C1 segment of cervical spinal cord (tissue), 14 donors: Measurements from ENCODE around the gene VAV2.

ENCODE experiments used
- DNase-seq, 14 donors: peaks; one replicate each; lab custom pipeline; 2025; lab: John Stamatoyannopoulos, UW

Gene VAV2

DNA sequence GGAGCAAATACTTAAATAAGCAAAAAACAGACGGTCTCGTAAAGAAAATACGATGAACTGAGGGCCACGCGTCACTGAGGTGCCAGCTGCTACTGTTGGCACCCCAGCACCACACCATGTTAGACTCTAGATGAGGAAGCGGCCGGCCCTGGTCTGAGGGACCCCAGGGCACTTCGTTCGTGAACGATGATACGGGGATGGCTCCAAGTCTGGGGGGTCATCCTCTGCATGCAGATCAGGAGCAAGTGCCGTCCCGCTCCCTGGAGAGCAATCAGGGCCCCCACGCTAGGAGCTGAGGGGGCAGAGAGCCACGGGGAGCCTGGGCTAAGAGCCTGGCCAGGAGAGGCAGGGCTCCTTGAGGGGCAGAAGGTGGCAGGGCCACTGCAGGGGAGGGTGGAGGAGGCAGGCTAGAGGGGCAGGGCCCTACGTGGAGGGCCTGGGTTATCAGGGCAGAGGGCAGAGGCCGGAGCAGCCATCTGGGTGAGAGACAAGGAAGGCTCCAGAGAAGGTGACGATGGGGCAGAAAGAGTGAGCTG, 278.1 kb downstream of the VAV2 start:
- DNase-seq: no peak

DNA sequence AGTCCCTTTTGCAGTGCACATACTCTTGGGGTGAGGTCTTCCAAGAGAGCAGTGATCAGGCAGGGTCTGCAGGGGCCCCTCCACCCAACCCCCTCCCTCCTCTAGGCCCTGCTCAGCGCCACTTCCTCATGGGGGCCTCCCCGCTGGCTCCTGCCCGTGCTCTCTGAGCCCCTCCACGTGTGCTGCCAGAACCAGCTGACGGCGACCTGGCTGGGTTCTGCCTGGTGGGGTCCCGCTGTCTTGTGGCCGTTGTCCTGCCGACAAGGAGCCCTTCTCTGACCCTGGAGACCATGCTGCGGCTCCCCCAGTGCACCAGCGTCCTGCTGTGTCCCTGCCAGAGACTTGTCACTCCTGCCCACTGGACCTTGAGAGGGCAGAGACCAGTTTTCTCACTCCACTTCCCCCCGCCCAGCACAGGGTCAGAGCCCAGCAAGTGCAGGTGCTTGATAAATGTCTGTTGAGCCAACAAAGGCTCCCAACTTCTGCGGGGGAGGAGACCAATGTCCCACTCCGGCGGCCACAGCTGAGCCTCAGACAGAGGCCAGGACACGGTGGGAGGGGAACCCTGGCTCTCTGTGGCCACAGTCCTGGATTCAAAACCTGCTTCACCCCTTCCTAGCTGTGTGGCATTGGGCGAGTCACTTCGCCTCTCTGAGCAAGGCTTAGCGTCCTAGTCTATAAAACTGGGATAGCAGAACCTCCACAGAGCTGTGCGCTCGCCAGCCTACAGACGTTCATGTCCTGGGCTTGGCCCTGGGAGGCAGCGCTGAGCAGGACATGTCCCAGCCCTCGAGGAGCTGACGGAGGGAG, 278.8 kb downstream of the VAV2 start:
- no peak for DNase-seq

DNA sequence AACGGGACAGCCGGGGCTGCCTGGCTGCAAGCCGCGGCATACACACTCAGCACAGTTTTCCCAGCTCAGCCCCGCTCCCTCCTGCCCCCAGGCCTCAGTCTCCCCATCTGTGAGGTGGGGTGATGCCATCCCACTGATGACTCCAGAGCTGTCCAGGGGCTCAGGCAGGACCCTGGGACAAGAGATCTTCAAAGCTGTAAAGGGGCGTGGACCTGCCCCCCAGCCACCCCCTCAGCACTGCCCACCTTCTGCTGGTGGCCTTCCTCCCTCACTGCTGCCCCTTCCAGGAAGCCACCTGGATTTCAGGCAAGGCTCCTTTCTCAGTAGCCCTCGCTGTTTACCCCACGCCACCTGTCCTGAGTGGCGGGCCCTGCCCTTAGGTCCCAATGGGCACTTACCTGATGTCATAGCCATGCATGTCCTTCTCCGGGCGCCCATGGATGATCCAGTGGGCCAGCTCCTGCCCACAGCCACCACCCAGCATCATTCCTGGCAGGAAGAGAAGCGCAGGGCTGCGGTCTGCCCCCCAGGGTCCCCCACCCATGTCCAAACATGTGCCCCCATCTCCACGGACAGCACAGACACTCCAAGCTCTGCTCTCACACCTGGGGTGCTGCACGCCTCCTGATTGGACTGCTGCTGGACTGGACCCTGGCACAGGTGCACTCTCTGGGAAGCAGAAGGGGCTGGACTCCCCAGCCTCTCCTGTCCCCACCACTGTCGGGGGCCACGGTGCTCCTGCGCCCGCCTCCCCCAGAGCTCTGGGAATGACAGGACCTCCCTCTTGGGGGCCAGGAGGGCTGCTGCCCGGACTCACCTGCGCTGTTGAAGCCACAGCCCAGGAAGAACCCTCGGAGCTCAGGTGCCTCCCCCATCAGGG, 279.7 kb downstream of the VAV2 start:
- DNase-seq: no peak
